ENCODE data around the gene CHIC2. TPM values are rescaled to one million over a fixed set of nuclear protein-coding genes. Genes with fewer than 3 reads are reported as not detected.

The CHIC2 gene
- polyA plus RNA-seq, 3 donors: 23.1 to 83.3 (median 73.4) TPM

DNA sequence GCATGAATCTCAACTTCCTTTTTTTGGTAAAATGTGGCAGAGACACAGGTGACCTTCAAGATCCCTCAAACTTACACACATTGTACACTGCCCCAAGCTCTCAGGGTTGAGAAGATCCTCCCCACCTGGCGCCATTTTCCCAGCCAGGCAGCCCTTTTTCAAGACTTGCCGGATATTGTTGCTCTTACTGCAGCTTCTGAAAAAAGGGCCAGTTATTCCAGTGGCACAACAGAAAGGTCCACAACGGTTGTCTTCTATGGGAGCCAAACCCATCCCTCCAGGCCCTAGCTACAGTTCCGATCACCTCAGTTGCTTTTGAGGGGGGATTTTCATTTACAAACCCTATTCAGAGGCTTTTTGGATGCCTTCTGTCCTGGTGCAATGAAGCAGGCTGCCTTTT lies 101.1 kb downstream of the CHIC2 start:
- Histone ChIP-seq H3K9me3 (replicated peaks in 1 of 2; ENCODE audit: control insufficient read depth in 1 of 2, insufficient read depth in 1 of 2, low read length in 2 of 2) (no peaks in the 10 kb centered on the region), H4K20me1 (ENCODE audit: insufficient read depth, low read length) (no peaks in the 10 kb centered on the region), H3K4me3 (replicated peaks in 1 of 3; ENCODE audit: low read depth in 2 of 3, low read length in 3 of 3) (no peak overlapping the region), H3K36me3 (replicated peaks in 1 of 2; ENCODE audit: control insufficient read depth in 1 of 2, insufficient read depth in 2 of 2, low read length in 2 of 2) (no peaks in the 10 kb centered on the region), H3K9ac (ENCODE audit: insufficient read depth, low read length, poor library complexity, severe bottlenecking) (no peak overlapping the region), H3K79me2 (ENCODE audit: insufficient read depth, low read length) (no peaks in the 10 kb centered on the region), H3K27ac (ENCODE audit: low read depth in 1 of 2, low read length in 2 of 2) (no peak overlapping the region), H3K27me3 (ENCODE audit: control insufficient read depth in 2 of 2, insufficient read depth in 2 of 2, low read length in 2 of 2) (no peaks in the 10 kb centered on the region), H3K4me2 (replicated peaks; ENCODE audit: extremely low read depth, low read length, poor library complexity, severe bottlenecking) (no peak overlapping the region), H2AFZ (ENCODE audit: insufficient read depth, low read depth, low read length, poor library complexity, severe bottlenecking) (no peak overlapping the region), H3K4me1 (ENCODE audit: control insufficient read depth in 1 of 2, insufficient read depth in 2 of 2, low read length in 2 of 2) (no peaks in the 10 kb centered on the region)
- intact Hi-C loops (cut with micrococcal nuclease): no loop called here
- no peak overlapping the region for H3K27ac Mint-ChIP-seq
- H3K4me1 Mint-ChIP-seq: no peaks in the 10 kb centered on the region
- no peaks in the 10 kb centered on the region for H3K36me3 Mint-ChIP-seq
- DNase-seq: no peak
- 89% methylated on average over 3 of the region's 4 CpGs for WGBS (ENCODE audit: insufficient coverage)
- H3K4me3 Mint-ChIP-seq: no peak overlapping the region
- peaks cover 0 to 3% (median 0%) of the 10 kb centered on the region in 3 donors for H3K27me3 Mint-ChIP-seq (ENCODE audit: low read depth in 3 of 3)
- H3K9me3 Mint-ChIP-seq: peaks cover 0 to 2% (median 0%) of the 10 kb centered on the region in 7 donors
- no peak for TF ChIP-seq CTCF (IDR thresholded peaks at IDR 0.05)

DNA sequence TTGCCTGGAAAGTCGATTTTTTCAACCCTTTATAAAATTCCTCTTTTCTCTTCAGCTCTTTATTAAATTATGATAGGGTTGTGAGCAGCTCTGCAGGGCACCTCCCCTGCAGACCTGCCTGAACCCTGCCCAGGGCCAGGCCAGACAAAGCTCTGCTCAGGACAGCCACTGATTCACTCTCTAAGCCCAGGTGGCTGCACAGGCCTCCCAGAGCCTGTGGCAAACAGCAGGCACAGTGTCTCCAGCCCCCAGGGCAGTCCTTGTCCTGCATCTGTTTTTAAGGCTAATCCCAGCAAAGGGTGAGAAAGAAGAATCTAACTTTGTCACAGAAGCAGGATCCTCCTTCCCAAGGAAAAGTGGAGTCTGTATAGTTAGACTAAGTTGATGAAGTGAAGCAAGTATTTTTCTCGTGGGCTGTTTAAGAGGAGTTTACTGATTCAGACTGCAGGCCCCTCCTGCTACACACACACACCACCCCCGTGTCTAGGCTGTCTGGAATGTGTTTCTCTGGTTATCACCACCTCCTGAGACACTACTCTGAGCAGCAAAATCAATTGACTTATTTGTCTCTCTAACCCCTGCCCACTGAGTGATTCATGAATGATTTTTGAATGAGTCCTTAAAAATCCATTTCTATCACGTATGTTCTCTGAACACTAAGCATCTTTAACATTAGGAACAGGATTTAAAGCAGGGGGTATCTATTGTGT lies 101.7 kb downstream of the CHIC2 start:
- Histone ChIP-seq H2AFZ (ENCODE audit: insufficient read depth, low read depth, low read length, poor library complexity, severe bottlenecking) (no peak overlapping the region), H3K4me3 (replicated peaks in 1 of 3; ENCODE audit: low read depth in 2 of 3, low read length in 3 of 3) (no peak overlapping the region), H4K20me1 (ENCODE audit: insufficient read depth, low read length) (no peaks in the 10 kb centered on the region), H3K4me1 (ENCODE audit: control insufficient read depth in 1 of 2, insufficient read depth in 2 of 2, low read length in 2 of 2) (no peaks in the 10 kb centered on the region), H3K27ac (ENCODE audit: low read depth in 1 of 2, low read length in 2 of 2) (no peak overlapping the region), H3K79me2 (ENCODE audit: insufficient read depth, low read length) (no peaks in the 10 kb centered on the region), H3K9me3 (replicated peaks in 1 of 2; ENCODE audit: control insufficient read depth in 1 of 2, insufficient read depth in 1 of 2, low read length in 2 of 2) (no peaks in the 10 kb centered on the region), H3K9ac (ENCODE audit: insufficient read depth, low read length, poor library complexity, severe bottlenecking) (no peak overlapping the region), H3K27me3 (ENCODE audit: control insufficient read depth in 2 of 2, insufficient read depth in 2 of 2, low read length in 2 of 2) (no peaks in the 10 kb centered on the region), H3K4me2 (replicated peaks; ENCODE audit: extremely low read depth, low read length, poor library complexity, severe bottlenecking) (no peak overlapping the region), H3K36me3 (replicated peaks in 1 of 2; ENCODE audit: control insufficient read depth in 1 of 2, insufficient read depth in 2 of 2, low read length in 2 of 2) (no peaks in the 10 kb centered on the region)
- WGBS (ENCODE audit: insufficient coverage): no CpG with 5 or more reads among the region's 4 CpGs
- DNase-seq: no peak
- Mint-ChIP-seq H3K9me3 (peaks cover 0 to 2% (median 0%) of the 10 kb centered on the region in 7 donors), H3K4me3 (no peak overlapping the region), H3K27ac (no peak overlapping the region), H3K36me3 (no peaks in the 10 kb centered on the region), H3K27me3 (ENCODE audit: low read depth in 3 of 3) (peaks cover 0 to 3% (median 0%) of the 10 kb centered on the region in 3 donors), H3K4me1 (no peaks in the 10 kb centered on the region)
- intact Hi-C loops (cut with micrococcal nuclease): no loop called here
- TF ChIP-seq CTCF (IDR thresholded peaks at IDR 0.05): no peak

Data from CD14-positive monocyte (primary cell).